ENCODE measurements around the gene NOX4.
"Not testable (repeated sequence)": the region's sequence is repeated elsewhere in the genome, so short reads cannot be mapped to it uniquely, and the experiment has no call there.

DNA sequence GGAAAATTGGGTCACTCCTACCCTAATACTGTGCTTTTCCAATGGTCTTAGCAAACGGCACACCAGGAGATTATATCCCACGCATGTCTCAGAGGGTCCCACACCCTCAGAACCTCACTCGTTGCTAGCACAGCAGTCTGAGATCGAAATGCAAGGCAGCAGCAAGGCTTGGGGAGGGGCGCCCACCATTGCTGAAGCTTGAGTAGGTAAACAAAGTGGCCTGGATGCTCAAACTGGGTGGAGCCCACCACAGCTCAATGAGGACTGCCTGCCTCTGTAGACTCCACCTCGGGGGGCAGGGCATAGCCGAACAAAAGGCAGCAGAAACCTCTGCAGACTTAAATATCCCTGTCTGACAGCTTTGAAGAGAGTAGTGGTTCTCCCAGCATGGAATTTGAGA lies 64.7 kb downstream of the NOX4 start:
- TF ChIP-seq, protein P1, sequence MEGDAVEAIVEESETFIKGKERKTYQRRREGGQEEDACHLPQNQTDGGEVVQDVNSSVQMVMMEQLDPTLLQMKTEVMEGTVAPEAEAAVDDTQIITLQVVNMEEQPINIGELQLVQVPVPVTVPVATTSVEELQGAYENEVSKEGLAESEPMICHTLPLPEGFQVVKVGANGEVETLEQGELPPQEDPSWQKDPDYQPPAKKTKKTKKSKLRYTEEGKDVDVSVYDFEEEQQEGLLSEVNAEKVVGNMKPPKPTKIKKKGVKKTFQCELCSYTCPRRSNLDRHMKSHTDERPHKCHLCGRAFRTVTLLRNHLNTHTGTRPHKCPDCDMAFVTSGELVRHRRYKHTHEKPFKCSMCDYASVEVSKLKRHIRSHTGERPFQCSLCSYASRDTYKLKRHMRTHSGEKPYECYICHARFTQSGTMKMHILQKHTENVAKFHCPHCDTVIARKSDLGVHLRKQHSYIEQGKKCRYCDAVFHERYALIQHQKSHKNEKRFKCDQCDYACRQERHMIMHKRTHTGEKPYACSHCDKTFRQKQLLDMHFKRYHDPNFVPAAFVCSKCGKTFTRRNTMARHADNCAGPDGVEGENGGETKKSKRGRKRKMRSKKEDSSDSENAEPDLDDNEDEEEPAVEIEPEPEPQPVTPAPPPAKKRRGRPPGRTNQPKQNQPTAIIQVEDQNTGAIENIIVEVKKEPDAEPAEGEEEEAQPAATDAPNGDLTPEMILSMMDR (IDR thresholded peaks at IDR 0.05; ENCODE audit: low read length), result not testable (repeated sequence)
- not testable (repeated sequence) for TF ChIP-seq EZH2 (optimal IDR thresholded peaks at IDR 0.05; ENCODE audit: low read depth, low read length)

Data from MM.1S (cell line).